Lower leg skin (tissue), 4 donors: ENCODE data around the gene NKD1. TPM values are rescaled to one million over a fixed set of nuclear protein-coding genes. Genes with fewer than 3 reads are reported as not detected.
A peak's percentile ranks its signal among the peaks of the same experiment; 100 is the strongest.

ENCODE experiments used
- DNase-seq, 2 donors: peaks; one replicate each; pipeline ENCODE4 v3.0.0-alpha.2; 2019; ENCODE audit warnings: low spot score in 2 of 2
- H3K4me3 ChIP-seq: fragments of 200-600 bp; sonication (generic); 2 replicates; pipeline ENCODE4 v1.5.1; 2017; ENCODE audit warnings: mild to moderate bottlenecking, low read depth; ENCODE audit not compliant: poor library complexity, severe bottlenecking
- POLR2A ChIP-seq, 2 donors: fragments of 450-650 bp; IDR thresholded peaks; one replicate each; pipeline ENCODE4 v1.6.1; 2016 to 2017; ENCODE audit warnings: antibody characterized with exemption in 2 of 2, mild to moderate bottlenecking in 1 of 2, moderate library complexity in 1 of 2
- WGBS, 2 donors: methylation state at CpG; one replicate each; pipeline ENCODE4 v1.1.5; 2018; 5-methylcytosine and 5-hydroxymethylcytosine counted together
- intact Hi-C: fragments of 100-400 bp; cut with DNase I; formaldehyde crosslinking; loops from one replicate; pipeline ENCODE4 v1.15.0; 2023; ENCODE audit warnings: low total_unique reads
- total RNA-seq, 4 donors: library from RNA; depleted of rRNA; stranded (reverse); fragments of >200 nt; gene quantifications; one replicate each; pipeline ENCODE4 v1.1.0, GENCODE V29; 2016
- TF ChIP-seq, protein P1 (sequence below), 3 donors: fragments of 450-650 bp; IDR thresholded peaks; one replicate each; pipeline ENCODE4 v1.5.1; 2016; ENCODE audit warnings: antibody characterized with exemption in 3 of 3, mild to moderate bottlenecking in 3 of 3, moderate library complexity in 2 of 3

The NKD1 gene
- total RNA-seq, 4 donors from 2014 or later = 5.1 to 15.2 (median 7.2) TPM

DNA sequence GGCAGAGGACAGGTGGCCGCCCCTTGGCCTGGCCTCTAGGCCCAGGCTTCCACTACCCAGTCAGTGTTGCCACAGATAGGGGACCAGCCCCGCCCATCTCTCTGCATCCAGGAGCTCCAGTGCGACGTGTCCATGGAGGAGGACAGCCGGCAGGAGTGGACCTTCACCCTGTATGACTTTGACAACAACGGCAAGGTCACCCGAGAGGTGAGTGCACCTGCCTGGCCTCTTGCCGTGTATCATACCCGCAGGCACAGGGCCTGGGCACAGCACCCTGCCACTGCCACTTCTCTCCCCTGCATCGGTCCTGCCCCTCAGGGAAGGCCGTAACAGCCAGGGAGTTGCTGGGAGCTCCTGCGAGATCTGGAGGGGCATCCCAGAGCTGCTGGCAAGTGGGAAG lies 77.2 kb downstream of the NKD1 start:
- H3K4me3 ChIP-seq = no peak overlapping the region
- 90 to 94% methylated on average over 12 of the region's 12 CpGs for WGBS, 2 donors
- intact Hi-C loops = no loop called here
- TF ChIP-seq POLR2A (IDR thresholded peaks at IDR 0.05) = no peak
- TF ChIP-seq, protein P1, sequence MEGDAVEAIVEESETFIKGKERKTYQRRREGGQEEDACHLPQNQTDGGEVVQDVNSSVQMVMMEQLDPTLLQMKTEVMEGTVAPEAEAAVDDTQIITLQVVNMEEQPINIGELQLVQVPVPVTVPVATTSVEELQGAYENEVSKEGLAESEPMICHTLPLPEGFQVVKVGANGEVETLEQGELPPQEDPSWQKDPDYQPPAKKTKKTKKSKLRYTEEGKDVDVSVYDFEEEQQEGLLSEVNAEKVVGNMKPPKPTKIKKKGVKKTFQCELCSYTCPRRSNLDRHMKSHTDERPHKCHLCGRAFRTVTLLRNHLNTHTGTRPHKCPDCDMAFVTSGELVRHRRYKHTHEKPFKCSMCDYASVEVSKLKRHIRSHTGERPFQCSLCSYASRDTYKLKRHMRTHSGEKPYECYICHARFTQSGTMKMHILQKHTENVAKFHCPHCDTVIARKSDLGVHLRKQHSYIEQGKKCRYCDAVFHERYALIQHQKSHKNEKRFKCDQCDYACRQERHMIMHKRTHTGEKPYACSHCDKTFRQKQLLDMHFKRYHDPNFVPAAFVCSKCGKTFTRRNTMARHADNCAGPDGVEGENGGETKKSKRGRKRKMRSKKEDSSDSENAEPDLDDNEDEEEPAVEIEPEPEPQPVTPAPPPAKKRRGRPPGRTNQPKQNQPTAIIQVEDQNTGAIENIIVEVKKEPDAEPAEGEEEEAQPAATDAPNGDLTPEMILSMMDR (IDR thresholded peaks at IDR 0.05) = no peak
- DNase-seq = no peak

DNA sequence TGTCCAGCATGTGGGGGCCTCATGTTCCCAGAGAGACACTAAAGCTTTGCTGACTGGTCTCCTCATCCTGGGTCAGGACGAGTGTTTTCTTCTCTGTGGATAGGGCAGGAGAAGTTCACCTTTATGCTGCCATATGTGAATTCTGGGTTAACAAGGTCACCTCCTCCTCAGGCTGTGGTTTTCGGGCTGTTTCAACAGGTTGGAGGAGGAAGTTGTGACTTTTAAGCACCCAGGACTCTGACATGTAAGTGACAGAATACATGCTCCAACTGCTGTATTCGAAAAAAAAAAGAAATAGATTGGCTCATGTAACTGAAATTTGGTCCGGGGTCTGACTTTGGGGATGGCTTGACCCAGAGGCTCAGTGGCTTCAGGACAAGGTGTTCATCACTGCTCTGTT lies 78.7 kb downstream of the NKD1 start:
- DNase-seq = no peak
- intact Hi-C loops = no loop called here
- H3K4me3 ChIP-seq = no peak overlapping the region
- no peak for TF ChIP-seq POLR2A (IDR thresholded peaks at IDR 0.05)
- TF ChIP-seq, protein P1 (IDR thresholded peaks at IDR 0.05) = no peak
- WGBS, 2 donors = 39 to 50% methylated on average over 4 of the region's 4 CpGs

DNA sequence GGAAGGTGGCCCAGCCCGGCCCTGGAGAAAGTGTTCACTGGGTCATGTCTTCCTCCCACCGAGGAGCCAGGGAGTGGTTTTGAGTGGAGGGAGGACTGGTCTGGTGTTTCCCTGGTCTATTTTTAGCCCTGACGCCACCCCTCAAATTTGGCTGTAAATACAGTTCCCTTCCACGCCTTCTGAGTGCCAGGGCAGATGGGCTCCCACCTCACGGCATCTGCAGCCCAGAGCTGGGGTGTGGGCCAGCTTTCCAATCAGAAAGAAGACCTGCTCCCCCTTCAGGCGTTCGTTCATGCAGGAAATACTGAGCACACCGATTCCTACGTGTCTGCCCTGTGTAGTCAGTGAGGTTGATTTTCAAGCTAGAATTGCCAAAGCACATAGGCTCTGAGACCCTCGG lies 79.2 kb downstream of the NKD1 start:
- no peak for TF ChIP-seq POLR2A (IDR thresholded peaks at IDR 0.05)
- TF ChIP-seq, protein P1 (IDR thresholded peaks at IDR 0.05) = no peak
- intact Hi-C loops = no loop called here
- WGBS, 2 donors = 7 to 13% methylated on average over 10 of the region's 10 CpGs
- peak in 1 of 2 donors; percentile 42 for DNase-seq
- H3K4me3 ChIP-seq = no peak overlapping the region

DNA sequence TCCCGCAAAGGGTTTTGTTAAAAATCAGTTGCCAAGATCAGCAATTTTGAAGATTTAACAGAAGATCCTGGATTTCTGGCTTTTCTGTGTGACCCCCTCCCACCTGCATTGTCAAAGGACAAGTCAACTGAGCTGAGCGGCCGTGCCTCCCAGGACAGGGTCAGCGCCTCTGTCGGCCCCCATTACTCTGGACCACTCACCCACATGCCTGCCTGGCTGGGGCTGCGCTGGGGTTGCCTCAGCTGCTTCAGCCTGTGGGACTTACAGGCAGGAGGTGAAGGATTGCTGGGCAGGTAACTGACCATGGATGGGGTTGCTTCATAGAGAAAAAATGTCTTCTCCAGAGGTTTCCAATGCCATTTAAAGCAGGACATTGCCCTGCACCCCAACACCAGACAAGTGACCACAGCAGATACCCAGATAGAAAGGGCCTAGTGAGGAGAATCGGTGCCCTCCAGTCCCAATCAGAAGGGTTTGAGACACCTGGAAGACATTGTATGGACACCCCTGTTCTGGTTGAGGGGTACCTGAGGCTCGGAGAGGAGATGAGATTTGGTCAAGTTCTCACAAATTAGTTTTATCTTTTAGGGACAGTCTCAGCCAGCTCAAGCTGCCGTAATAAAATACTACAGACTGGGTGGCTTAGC lies 80.1 kb downstream of the NKD1 start:
- WGBS, 2 donors = 88 to 97% methylated on average over 9 of the region's 9 CpGs
- TF ChIP-seq, protein P1 (IDR thresholded peaks at IDR 0.05) = no peak
- no peak for TF ChIP-seq POLR2A (IDR thresholded peaks at IDR 0.05)
- H3K4me3 ChIP-seq = no peak overlapping the region
- DNase-seq = no peak
- intact Hi-C loops = loop anchor here (1.0 kb wide), 1 partner anchor 33 kb away; no protein-coding TSS in a partner anchor

DNA sequence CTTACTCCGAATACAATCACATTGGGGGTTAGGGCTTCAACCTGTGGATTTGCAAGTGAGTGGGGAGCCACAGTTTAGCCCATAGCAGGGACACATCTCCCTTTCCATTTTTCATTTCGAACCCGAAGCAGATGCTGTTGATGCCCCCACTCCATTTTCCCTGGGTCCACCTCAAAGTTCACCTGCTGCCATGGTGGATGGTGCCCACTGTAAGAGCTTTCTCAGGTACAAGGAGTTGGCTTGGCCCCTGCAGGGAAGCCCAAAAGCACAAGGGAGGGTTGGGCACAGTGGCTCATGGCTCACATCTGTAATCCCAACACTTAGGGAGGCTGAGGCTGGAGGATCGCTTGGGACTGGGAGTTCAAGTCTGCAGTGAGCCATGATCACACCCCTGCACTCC lies 81.1 kb downstream of the NKD1 start:
- intact Hi-C loops = no loop called here
- TF ChIP-seq, protein P1 (IDR thresholded peaks at IDR 0.05) = no peak
- no peak for TF ChIP-seq POLR2A (IDR thresholded peaks at IDR 0.05)
- H3K4me3 ChIP-seq = no peak overlapping the region
- no peak for DNase-seq
- 90 to 91% methylated on average over 4 of the region's 4 CpGs for WGBS, 2 donors
